ENCODE data around the gene STAC. TPM values are rescaled to one million over a fixed set of nuclear protein-coding genes. Genes with fewer than 3 reads are reported as not detected.

STAC gene
- total RNA-seq, 1 donor from 2014 or later, result 1.3 TPM

GRCh38 chr3:36538136-36538749 lies 157.9 kb downstream of the STAC start:
- DNase-seq (ENCODE audit: low read depth, low spot score), result no peak
- no peak overlapping the region for H3K27ac Mint-ChIP-seq (ENCODE audit: unreplicated experiment)
- peaks cover 3% of the 10 kb centered on the region for H3K27me3 Mint-ChIP-seq (ENCODE audit: low read depth)
- H3K36me3 Mint-ChIP-seq (ENCODE audit: low read depth), result no peaks in the 10 kb centered on the region
- H3K9me3 Mint-ChIP-seq, result peaks cover 3% of the 10 kb centered on the region
- TF ChIP-seq CTCF (conservative IDR thresholded peaks at IDR 0.05), result no peak
- no peaks in the 10 kb centered on the region for H3K4me1 Mint-ChIP-seq
- no peak overlapping the region for H3K4me3 Mint-ChIP-seq

DNA sequence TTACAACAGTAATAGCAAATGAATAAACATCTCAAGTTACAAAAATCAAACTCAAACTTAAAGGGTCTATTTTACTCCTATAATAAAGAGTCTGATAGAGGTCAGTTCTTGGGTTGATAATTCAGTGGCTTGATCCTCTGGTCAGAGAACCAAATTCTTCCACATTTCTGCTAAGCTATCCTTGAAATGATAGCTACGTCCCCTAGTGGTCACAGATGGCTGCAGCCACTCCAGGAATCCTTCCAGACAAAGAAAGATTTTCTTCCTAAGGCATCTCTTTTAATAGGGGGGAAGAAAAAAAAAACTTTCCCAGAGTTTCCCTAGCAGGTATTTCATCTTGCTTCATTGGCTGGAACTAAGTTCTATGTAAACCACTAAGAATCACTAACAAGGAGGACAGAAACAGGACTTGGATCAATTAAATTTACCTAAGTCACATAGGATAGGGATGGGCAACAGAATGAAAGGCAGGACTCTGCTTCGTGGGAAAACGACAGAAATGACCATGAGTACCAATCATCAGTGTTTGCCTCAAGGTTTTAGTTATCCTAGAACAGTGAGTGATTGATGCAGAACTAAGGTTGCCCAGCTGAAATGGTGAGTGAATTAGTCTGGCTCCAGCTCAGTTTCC lies 160.7 kb downstream of the STAC start:
- H3K27ac Mint-ChIP-seq (ENCODE audit: unreplicated experiment), result no peak overlapping the region
- peak; percentile 11 for DNase-seq (ENCODE audit: low read depth, low spot score)
- no peaks in the 10 kb centered on the region for H3K36me3 Mint-ChIP-seq (ENCODE audit: low read depth)
- no peak overlapping the region for H3K4me3 Mint-ChIP-seq
- H3K9me3 Mint-ChIP-seq, result no peaks in the 10 kb centered on the region
- peak; percentile 76 for TF ChIP-seq CTCF (conservative IDR thresholded peaks at IDR 0.05)
- H3K27me3 Mint-ChIP-seq (ENCODE audit: low read depth), result peaks cover 3% of the 10 kb centered on the region
- no peaks in the 10 kb centered on the region for H3K4me1 Mint-ChIP-seq

DNA sequence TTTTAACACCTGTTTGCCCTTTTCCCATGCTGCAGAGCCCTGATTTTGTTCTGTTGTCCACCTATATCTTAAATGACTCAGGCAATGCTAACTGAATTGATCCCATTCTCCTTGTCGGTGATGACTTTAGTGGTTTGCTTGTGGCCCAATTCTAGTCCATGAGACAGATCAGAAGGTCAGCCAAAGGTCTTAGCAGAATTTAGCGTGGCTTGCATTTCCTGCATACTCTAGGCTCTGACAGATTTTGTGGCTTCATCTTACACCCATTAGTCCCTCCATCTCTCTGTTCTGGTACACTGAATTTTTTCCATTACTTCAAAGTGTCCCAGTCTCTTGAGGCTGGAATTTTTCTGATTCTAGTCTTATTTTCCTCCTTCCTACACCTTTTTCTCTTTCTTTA lies 161.9 kb downstream of the STAC start:
- Mint-ChIP-seq H3K27ac (ENCODE audit: unreplicated experiment) (no peak overlapping the region), H3K27me3 (ENCODE audit: low read depth) (peaks cover 3% of the 10 kb centered on the region), H3K4me1 (no peaks in the 10 kb centered on the region), H3K4me3 (no peak overlapping the region), H3K36me3 (ENCODE audit: low read depth) (no peaks in the 10 kb centered on the region), H3K9me3 (no peaks in the 10 kb centered on the region)
- no peak for DNase-seq (ENCODE audit: low read depth, low spot score)
- no peak for TF ChIP-seq CTCF (conservative IDR thresholded peaks at IDR 0.05)

- no peak for DNase-seq (ENCODE audit: low read depth, low spot score)
- Mint-ChIP-seq H3K27me3 (ENCODE audit: low read depth) (peaks cover 3% of the 10 kb centered on the region), H3K4me1 (no peaks in the 10 kb centered on the region), H3K4me3 (no peak overlapping the region), H3K36me3 (ENCODE audit: low read depth) (no peaks in the 10 kb centered on the region), H3K9me3 (peaks cover 3% of the 10 kb centered on the region), H3K27ac (ENCODE audit: unreplicated experiment) (no peak overlapping the region)
- no peak for TF ChIP-seq CTCF (conservative IDR thresholded peaks at IDR 0.05)
Observed at GRCh38 chr3:36543276-36543997, 163.1 kb downstream of the STAC start.

DNA sequence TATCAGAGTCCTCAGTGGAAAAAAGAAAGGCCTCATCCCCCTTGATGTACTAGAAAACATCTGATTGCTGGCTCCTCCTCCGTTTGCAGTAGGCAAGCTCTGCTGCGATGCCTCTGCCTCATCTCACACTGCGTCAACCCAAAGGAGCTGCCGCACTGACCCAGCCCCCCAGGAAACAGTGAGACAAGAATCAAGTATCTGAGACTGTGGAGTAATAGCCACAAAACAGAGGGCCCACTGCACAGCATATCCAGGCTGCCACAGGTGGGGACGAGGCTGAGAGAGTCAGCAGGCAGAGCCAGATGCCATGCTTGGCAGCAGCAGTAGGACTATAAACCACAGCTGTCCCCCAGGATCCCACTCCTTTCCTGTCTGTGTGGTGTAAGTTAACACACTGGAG lies 165.9 kb downstream of the STAC start:
- H3K9me3 Mint-ChIP-seq, result peaks cover 7% of the 10 kb centered on the region
- no peak overlapping the region for H3K27ac Mint-ChIP-seq (ENCODE audit: unreplicated experiment)
- peaks cover 5% of the 10 kb centered on the region for H3K27me3 Mint-ChIP-seq (ENCODE audit: low read depth)
- DNase-seq (ENCODE audit: low read depth, low spot score), result no peak
- no peaks in the 10 kb centered on the region for H3K4me1 Mint-ChIP-seq
- no peak for TF ChIP-seq CTCF (conservative IDR thresholded peaks at IDR 0.05)
- H3K36me3 Mint-ChIP-seq (ENCODE audit: low read depth), result no peaks in the 10 kb centered on the region
- H3K4me3 Mint-ChIP-seq, result no peak overlapping the region

All from neural crest cell (in vitro differentiated cells).